ENCODE results near the gene STRIT1.

- TF ChIP-seq EZH2 (IDR thresholded peaks at IDR 0.05; ENCODE audit: borderline replicate concordance, insufficient read depth, low read depth, low read length, poor library complexity, severe bottlenecking) = no peak
- no peak for TF ChIP-seq CTCF (IDR thresholded peaks at IDR 0.05)
Measured at GRCh38 chr3:155242342-155242741, 51.1 kb downstream of the STRIT1 start.

Data from B cell (primary cell).